Astrocyte (in vitro differentiated cells and primary cell): ENCODE measurements around the gene SOAT2.

Source experiments
- CTCF ChIP-seq: IDR thresholded peaks from 2 replicates; pipeline ENCODE4 v1.5.1; 2011; ENCODE audit warnings: low read depth, mild to moderate bottlenecking, inconsistent platforms, low read length, moderate library complexity; ENCODE audit not compliant: insufficient read depth
- EZH2 ChIP-seq: IDR thresholded peaks from 2 replicates; pipeline ENCODE4 v1.6.1; 2012; ENCODE audit warnings: mild to moderate bottlenecking, low read length, inconsistent platforms; ENCODE audit not compliant: insufficient read depth

GRCh38 chr12:53064613-53065436 lies 38.5 kb upstream of the SOAT2 start:
- TF ChIP-seq EZH2 (no peak), CTCF (no peak)
